LNCaP clone FGC (cell line): Measurements from ENCODE around the gene TBX4.

Source experiments
- DNase-seq: peaks from one replicate; pipeline ENCODE4 v3.0.0-alpha.2; 2011; ENCODE audit warnings: low read depth
- H3K4me3 ChIP-seq: 2 replicates; pipeline ENCODE4 v1.5.1; 2011; ENCODE audit warnings: mild to moderate bottlenecking, low read depth, low read length, control low read depth
- TF ChIP-seq, protein P1 (sequence below): IDR thresholded peaks from 2 replicates; pipeline ENCODE4 v1.5.1; 2012; ENCODE audit warnings: mild to moderate bottlenecking; ENCODE audit not compliant: control insufficient read depth, insufficient read depth; ENCODE audit errors: extremely low read depth

Gene TBX4

DNA sequence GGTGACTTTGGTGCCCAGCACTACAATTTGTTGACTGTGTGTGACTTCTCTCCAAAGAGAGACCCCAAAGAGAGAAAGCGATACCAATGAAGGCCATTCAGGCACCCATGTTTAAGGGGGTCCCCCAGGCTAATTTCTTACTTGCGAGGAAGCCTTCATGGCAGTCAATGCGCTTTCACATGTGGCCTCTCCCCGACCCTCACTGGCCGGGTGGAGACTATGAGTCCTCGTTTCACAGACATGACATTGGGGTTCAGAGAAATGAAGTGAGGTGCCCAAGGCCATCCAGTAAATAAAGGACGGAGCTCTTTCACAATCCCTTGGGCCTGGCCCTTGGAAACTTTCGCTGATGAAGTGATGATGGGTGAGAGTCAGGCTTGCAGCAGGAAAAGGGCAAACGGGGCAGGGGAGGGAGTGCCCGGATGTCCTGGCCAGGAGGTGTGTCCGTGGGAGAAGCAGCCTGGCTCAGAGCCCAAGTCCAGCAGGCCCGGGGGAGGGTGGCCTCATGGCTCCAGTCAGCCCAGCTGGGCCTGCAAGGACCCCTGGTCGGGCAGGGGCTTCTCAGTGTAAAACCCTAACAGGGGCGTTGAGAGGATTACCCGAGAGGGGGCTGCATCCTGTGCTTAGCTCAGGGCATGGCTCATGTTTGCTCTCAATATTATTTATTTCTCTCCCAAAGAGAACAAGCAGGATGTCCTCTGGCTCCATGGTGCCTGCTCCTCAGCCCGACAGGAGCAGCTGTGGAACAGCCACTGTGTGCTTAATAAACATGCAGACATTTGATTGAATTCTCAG is 37.9 kb upstream of the TBX4 start:
- no peak for DNase-seq
- TF ChIP-seq, protein P1, sequence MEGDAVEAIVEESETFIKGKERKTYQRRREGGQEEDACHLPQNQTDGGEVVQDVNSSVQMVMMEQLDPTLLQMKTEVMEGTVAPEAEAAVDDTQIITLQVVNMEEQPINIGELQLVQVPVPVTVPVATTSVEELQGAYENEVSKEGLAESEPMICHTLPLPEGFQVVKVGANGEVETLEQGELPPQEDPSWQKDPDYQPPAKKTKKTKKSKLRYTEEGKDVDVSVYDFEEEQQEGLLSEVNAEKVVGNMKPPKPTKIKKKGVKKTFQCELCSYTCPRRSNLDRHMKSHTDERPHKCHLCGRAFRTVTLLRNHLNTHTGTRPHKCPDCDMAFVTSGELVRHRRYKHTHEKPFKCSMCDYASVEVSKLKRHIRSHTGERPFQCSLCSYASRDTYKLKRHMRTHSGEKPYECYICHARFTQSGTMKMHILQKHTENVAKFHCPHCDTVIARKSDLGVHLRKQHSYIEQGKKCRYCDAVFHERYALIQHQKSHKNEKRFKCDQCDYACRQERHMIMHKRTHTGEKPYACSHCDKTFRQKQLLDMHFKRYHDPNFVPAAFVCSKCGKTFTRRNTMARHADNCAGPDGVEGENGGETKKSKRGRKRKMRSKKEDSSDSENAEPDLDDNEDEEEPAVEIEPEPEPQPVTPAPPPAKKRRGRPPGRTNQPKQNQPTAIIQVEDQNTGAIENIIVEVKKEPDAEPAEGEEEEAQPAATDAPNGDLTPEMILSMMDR, result no peak
- no peak overlapping the region for H3K4me3 ChIP-seq

DNA sequence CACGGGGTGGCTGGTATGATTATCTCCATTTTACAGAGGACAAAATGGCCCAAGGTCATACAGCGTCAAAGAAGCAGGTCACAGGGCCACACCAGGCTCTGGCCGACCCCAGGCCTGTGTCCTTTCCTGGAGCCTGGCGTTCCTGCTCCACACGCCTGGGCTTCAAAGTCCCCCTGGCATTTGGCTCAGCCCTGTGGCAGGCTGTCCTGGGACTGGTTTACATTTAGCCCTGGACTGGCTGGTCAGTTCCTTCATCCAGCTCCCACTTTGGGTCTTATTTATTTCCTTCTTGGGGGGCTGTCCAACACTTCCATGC is 37.3 kb upstream of the TBX4 start:
- TF ChIP-seq, protein P1, result no peak
- H3K4me3 ChIP-seq, result no peak overlapping the region
- no peak for DNase-seq

DNA sequence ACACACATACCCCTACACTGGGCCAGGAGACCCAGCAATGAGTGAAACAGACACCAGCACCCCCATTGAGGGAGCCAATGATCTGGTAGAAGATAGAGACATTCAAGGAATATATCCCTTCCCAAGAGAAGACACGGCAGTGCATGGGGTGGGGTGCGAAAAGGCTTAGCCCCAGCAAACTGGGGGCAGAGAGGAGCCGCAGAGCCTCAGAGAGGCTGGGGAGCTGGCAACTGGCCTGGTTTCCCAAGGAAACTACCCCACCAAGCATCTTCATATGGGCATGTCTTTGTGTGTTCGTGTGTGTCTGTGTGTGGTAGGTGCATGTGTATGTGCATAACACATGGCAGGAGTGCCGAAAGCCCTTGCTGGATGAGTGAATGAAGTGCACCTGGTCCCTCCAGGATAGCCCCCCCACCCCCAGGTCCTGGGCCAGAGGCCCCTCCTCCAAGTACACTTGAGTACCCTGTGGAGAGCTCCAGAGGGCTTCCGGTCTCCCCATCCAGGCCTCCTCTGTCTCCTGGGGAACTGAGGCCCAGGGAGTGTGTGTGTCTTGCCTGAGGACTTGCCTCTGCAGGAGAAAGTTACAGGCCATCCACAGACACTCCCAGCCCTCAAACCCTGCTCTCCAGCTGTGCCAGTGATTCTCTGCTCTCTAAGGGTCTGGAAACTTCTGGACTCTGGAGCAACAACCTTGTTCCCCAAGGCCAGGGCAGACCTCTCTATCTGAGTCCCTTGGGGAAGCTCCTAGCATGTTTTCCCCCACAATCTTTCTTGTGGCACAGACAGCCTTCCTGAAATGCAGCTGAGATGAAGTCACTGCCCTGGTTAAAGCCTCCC is 36.6 kb upstream of the TBX4 start:
- TF ChIP-seq, protein P1, result no peak
- H3K4me3 ChIP-seq, result no peak overlapping the region
- no peak for DNase-seq

DNA sequence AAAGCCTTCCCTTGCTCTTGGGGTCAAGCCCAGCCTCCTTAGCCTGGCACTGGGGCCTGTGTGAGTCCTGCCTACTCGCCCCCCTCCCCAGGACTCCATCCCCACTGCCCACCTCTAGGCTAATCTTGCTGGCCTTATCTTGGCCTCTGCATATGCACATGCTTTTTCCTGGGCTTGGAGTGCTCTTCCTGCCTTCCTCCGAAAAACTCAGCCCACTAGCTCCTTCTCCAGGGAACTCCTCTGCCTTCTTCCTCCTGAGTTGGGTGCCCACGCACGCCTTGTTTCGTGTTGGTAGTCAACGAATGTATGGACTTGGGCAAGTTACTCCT is 36.0 kb upstream of the TBX4 start:
- no peak overlapping the region for H3K4me3 ChIP-seq
- TF ChIP-seq, protein P1, result no peak
- DNase-seq, result no peak

DNA sequence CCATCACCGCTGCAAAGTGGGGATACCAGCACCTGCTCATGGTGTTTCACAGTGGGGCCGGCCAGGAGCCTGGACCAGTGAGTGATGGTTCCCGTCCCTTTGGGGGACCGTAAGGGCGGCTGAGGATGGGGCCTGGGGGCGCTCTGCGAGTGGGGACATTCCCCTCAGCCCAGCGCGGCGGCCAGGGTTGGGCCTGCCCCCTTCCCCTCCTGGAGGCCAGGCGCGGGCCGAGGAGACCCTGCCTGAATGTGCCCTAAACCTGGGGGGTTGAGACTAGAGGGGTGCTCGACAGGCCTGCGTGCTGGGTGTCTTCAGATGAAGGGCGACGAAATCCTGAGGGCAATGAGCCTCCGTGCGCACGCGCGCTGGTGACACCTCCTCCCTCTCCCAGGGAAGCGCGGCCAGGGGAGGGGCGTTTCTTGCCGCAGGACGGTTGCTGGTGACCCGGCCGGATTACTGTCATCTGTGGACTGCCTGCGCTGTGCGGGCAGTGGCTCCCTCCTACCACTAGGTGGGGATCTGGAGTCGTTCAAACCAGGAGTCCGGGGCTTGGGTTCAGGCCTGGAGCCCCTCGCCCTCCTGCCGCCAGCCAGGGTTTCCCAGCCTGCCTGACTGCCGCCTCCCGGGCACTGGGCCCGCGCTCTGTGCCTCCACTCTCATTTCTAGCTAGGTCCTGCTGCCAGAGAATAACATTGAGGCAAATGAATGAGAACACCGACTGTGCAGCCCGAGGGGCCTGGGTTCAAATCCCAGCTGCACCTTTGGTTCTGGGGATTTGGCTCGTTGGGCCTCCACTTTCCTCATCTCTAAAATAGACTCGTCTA is 35.5 kb upstream of the TBX4 start:
- H3K4me3 ChIP-seq, result no peak overlapping the region
- TF ChIP-seq, protein P1, result peak; percentile 94

DNA sequence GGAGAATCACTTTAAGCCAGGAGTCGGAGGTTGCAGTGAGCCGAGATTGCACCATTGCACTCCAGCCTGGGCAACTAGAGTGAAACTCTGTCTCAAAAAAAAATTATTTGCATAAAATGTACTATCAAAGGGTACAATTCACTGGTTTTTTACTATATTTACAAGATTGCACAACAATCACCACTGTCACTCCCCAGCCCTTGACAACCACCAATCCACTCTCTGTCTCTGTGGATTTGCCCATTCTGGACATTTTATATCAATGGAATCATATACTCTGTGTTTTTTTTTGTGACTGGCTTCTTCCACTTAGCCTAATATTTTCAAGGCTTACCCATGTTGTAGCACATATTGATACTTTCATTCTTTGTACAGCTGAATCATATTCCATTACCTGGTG is 33.8 kb upstream of the TBX4 start:
- H3K4me3 ChIP-seq, result no peak overlapping the region
- DNase-seq, result no peak
- TF ChIP-seq, protein P1, result no peak

More for the DNA sequence above, 35.5 kb upstream of the TBX4 start:
- peak; percentile 70 for DNase-seq
